HG03108 (cell line): ENCODE results near the gene RASEF.

Source experiments
- ATAC-seq: cut with Tn5 transposase; IDR thresholded peaks from one replicate; pipeline ENCODE4 v1.9.1; 2021; ENCODE audit warnings: moderate library complexity; ENCODE audit not compliant: unreplicated experiment

Gene RASEF

GRCh38 chr9:83059417-83059816, 3.5 kb downstream of the RASEF start:
- ATAC-seq: no peak

GRCh38 chr9:83056911-83057310, 6.0 kb downstream of the RASEF start:
- ATAC-seq: no peak

- no peak for ATAC-seq
Measured at GRCh38 chr9:83056174-83056573, 6.8 kb downstream of the RASEF start.

GRCh38 chr9:83047839-83048775, 14.8 kb downstream of the RASEF start:
- ATAC-seq: no peak

- ATAC-seq: no peak
Measured at GRCh38 chr9:83043597-83043996, 19.3 kb downstream of the RASEF start.

GRCh38 chr9:83041771-83042170, 21.2 kb downstream of the RASEF start:
- no peak for ATAC-seq

GRCh38 chr9:83039303-83039702, 23.6 kb downstream of the RASEF start:
- no peak for ATAC-seq

GRCh38 chr9:83036043-83036442, 26.9 kb downstream of the RASEF start:
- ATAC-seq: no peak

GRCh38 chr9:83035143-83035542, 27.8 kb downstream of the RASEF start:
- ATAC-seq: no peak

- ATAC-seq: no peak
Measured at GRCh38 chr9:83034587-83034986, 28.4 kb downstream of the RASEF start.

GRCh38 chr9:83034026-83034425, 28.9 kb downstream of the RASEF start:
- ATAC-seq: no peak

GRCh38 chr9:83032065-83032625, 30.8 kb downstream of the RASEF start:
- no peak for ATAC-seq

GRCh38 chr9:83030391-83031107, 32.4 kb downstream of the RASEF start:
- ATAC-seq: no peak

GRCh38 chr9:83029531-83030137, 33.3 kb downstream of the RASEF start:
- no peak for ATAC-seq

GRCh38 chr9:83027153-83027891, 35.6 kb downstream of the RASEF start:
- ATAC-seq: no peak

- no peak for ATAC-seq
Measured at GRCh38 chr9:83024506-83025125, 38.3 kb downstream of the RASEF start.

- ATAC-seq: no peak
Measured at GRCh38 chr9:83023151-83023550, 39.8 kb downstream of the RASEF start.

GRCh38 chr9:83020864-83021263, 42.1 kb downstream of the RASEF start:
- ATAC-seq: no peak

GRCh38 chr9:83020327-83020726, 42.6 kb downstream of the RASEF start:
- no peak for ATAC-seq

- ATAC-seq: no peak
Measured at GRCh38 chr9:83019246-83019645, 43.7 kb downstream of the RASEF start.
